ENCODE data around the gene PCDH11Y. TPM values are rescaled to one million over a fixed set of nuclear protein-coding genes. Genes with fewer than 3 reads are reported as not detected.
"Not testable (repeated sequence)": the region's sequence is repeated elsewhere in the genome, so short reads cannot be mapped to it uniquely, and the experiment has no call there.

PCDH11Y gene
- polyA plus RNA-seq, 1 of the 3 experiments (the other 2 are of a cell fraction): not detected

DNA sequence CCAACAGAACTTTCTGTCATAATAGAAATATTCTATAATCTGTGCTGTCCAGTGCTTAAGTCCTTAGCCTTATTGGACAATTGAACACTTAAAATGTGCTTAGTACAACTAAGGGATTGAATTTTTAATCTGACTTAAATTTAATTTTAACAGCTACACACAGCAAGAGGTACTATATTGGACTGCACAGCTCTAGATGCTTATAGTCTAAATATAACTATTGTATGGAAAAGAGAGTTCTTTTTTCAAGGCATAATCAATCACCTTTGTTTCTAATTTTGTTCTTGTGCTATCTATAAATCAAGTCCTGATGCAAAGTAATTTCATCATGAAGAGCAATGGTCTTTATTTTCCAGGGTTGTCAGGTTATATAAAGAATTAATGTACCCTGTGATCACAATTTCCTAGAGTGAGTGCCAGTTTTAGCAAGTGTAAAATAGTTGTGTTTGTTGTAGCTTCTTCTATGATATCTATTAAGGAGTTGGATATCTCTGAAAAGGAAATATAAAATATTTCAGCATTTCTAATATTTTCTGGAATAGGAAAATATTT lies 39.0 kb downstream of the PCDH11Y start:
- POLR2A ChIA-PET; H2AFZ ChIP-seq (ENCODE audit: low read depth); H3K27me3 ChIP-seq (ENCODE audit: insufficient read depth); H3F3A ChIP-seq (replicated peaks; ENCODE audit: insufficient read depth); H3K9ac ChIP-seq; H3K27ac ChIP-seq (ENCODE audit: low read depth in 2 of 2, low read length in 1 of 2); DNase-seq; CTCF ChIA-PET; H3K9me3 ChIP-seq; H3K4me3 ChIP-seq (ENCODE audit: low read depth in 2 of 2, low read length in 1 of 2); H3K4me2 ChIP-seq; H3K9me2 ChIP-seq; H4K20me1 ChIP-seq (ENCODE audit: insufficient read depth); H3K79me2 ChIP-seq (ENCODE audit: insufficient read depth); H3K36me3 ChIP-seq (replicated peaks in 1 of 2; ENCODE audit: control insufficient read depth in 1 of 2, insufficient read depth in 2 of 2, low read length in 1 of 2); H3K4me1 ChIP-seq (ENCODE audit: control insufficient read depth in 1 of 2, insufficient read depth in 2 of 2, low read depth in 1 of 2, low read length in 1 of 2): not testable (repeated sequence)

DNA sequence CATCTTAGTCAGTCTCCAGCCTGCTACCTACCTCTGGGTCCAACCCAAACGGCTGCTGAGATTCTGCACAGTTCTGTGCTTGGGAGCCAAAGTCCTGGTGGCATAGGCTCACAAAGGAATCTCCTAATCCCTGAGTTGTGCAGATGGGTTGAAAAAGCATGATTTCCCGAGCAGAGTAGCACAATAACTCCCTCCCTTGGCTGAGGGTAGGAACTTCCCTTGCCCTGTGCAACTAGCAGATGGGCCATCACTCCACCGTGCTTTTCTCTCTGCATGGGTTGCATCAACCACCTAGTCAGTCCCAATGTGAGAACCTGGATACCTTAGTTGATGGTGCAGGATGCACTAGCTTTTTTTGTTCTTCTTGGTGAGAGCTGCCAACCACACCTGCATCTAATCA lies 82.9 kb downstream of the PCDH11Y start:
- H3K36me3 ChIP-seq (replicated peaks in 1 of 2; ENCODE audit: control insufficient read depth in 1 of 2, insufficient read depth in 2 of 2, low read length in 1 of 2); H3K4me2 ChIP-seq; H3K9me2 ChIP-seq; H3K9ac ChIP-seq; H3K79me2 ChIP-seq (ENCODE audit: insufficient read depth); CTCF ChIA-PET; H3K27ac ChIP-seq (ENCODE audit: low read depth in 2 of 2, low read length in 1 of 2); POLR2A ChIA-PET; H3K9me3 ChIP-seq; H3K4me1 ChIP-seq (ENCODE audit: control insufficient read depth in 1 of 2, insufficient read depth in 2 of 2, low read depth in 1 of 2, low read length in 1 of 2); H3K27me3 ChIP-seq (ENCODE audit: insufficient read depth); H3K4me3 ChIP-seq (ENCODE audit: low read depth in 2 of 2, low read length in 1 of 2); H2AFZ ChIP-seq (ENCODE audit: low read depth); DNase-seq; H4K20me1 ChIP-seq (ENCODE audit: insufficient read depth); H3F3A ChIP-seq (replicated peaks; ENCODE audit: insufficient read depth): not testable (repeated sequence)
- WGBS (ENCODE audit: low lambda C conversion rate): no CpG with 5 or more reads among the region's 3 CpGs

DNA sequence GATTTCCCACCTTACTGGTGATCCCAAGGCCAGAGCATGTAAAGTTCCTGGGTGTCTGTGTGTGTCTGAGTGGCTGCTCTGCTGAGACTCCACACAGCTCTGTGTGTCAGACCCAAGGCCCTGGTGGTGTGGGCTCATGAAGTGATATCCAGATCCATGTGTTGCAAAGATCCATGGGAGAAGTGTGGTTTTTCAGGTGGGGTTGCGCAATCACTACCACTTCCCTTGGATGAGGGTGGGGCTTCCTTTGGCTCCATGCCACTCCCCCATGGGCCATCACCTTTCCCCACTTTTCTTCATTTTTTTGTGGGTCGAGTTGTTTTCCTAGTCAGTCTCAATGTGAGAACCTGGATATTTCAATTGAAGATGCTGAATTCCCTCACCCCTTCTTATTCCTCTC lies 182.9 kb downstream of the PCDH11Y start:
- DNase-seq; H3K36me3 ChIP-seq (replicated peaks in 1 of 2; ENCODE audit: control insufficient read depth in 1 of 2, insufficient read depth in 2 of 2, low read length in 1 of 2); H3K9me3 ChIP-seq; H3K4me2 ChIP-seq; H3K27ac ChIP-seq (ENCODE audit: low read depth in 2 of 2, low read length in 1 of 2); H3K79me2 ChIP-seq (ENCODE audit: insufficient read depth); H2AFZ ChIP-seq (ENCODE audit: low read depth); H3K9ac ChIP-seq; H3K4me3 ChIP-seq (ENCODE audit: low read depth in 2 of 2, low read length in 1 of 2); H3F3A ChIP-seq (replicated peaks; ENCODE audit: insufficient read depth); H3K27me3 ChIP-seq (ENCODE audit: insufficient read depth); H3K4me1 ChIP-seq (ENCODE audit: control insufficient read depth in 1 of 2, insufficient read depth in 2 of 2, low read depth in 1 of 2, low read length in 1 of 2); CTCF ChIA-PET; POLR2A ChIA-PET; H4K20me1 ChIP-seq (ENCODE audit: insufficient read depth); H3K9me2 ChIP-seq: not testable (repeated sequence)
- no CpG with 5 or more reads among the region's 2 CpGs for WGBS (ENCODE audit: low lambda C conversion rate)

DNA sequence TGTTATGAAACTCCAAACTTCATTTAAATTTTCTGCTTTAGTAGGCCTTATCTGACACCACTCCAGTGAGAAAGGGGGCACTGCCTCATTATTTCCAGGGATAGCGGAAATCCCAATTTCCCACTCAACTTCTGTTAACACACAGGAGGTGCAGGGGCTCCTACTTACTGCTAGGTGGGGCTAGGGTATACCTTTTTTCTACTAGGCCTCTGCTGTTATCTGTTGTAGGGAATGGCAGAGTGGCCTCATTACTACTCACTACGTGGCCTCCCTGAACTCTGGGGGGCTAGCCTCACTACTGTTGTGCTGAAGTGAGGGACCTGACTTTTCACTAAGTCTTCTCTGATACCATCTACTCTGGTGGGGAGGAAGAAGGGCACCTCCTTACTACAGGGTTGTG lies 215.0 kb downstream of the PCDH11Y start:
- H2AFZ ChIP-seq (ENCODE audit: low read depth); H3K4me3 ChIP-seq (ENCODE audit: low read depth in 2 of 2, low read length in 1 of 2); POLR2A ChIA-PET; H3K4me1 ChIP-seq (ENCODE audit: control insufficient read depth in 1 of 2, insufficient read depth in 2 of 2, low read depth in 1 of 2, low read length in 1 of 2); H3K9me2 ChIP-seq; H3K27ac ChIP-seq (ENCODE audit: low read depth in 2 of 2, low read length in 1 of 2); H3K27me3 ChIP-seq (ENCODE audit: insufficient read depth); H3F3A ChIP-seq (replicated peaks; ENCODE audit: insufficient read depth); H3K79me2 ChIP-seq (ENCODE audit: insufficient read depth); CTCF ChIA-PET; H3K9me3 ChIP-seq; H3K4me2 ChIP-seq; DNase-seq; H4K20me1 ChIP-seq (ENCODE audit: insufficient read depth); H3K9ac ChIP-seq; H3K36me3 ChIP-seq (replicated peaks in 1 of 2; ENCODE audit: control insufficient read depth in 1 of 2, insufficient read depth in 2 of 2, low read length in 1 of 2): not testable (repeated sequence)
- no CpG with 5 or more reads among the region's 2 CpGs for WGBS (ENCODE audit: low lambda C conversion rate)

- H3K79me2 ChIP-seq (ENCODE audit: insufficient read depth); H3K9me2 ChIP-seq; CTCF ChIA-PET; H3F3A ChIP-seq (replicated peaks; ENCODE audit: insufficient read depth); H3K4me2 ChIP-seq; POLR2A ChIA-PET; H2AFZ ChIP-seq (ENCODE audit: low read depth); DNase-seq; H3K36me3 ChIP-seq (replicated peaks in 1 of 2; ENCODE audit: control insufficient read depth in 1 of 2, insufficient read depth in 2 of 2, low read length in 1 of 2); H3K4me3 ChIP-seq (ENCODE audit: low read depth in 2 of 2, low read length in 1 of 2); H4K20me1 ChIP-seq (ENCODE audit: insufficient read depth); H3K27ac ChIP-seq (ENCODE audit: low read depth in 2 of 2, low read length in 1 of 2); H3K9ac ChIP-seq; H3K9me3 ChIP-seq; H3K4me1 ChIP-seq (ENCODE audit: control insufficient read depth in 1 of 2, insufficient read depth in 2 of 2, low read depth in 1 of 2, low read length in 1 of 2); H3K27me3 ChIP-seq (ENCODE audit: insufficient read depth): not testable (repeated sequence)
- WGBS (ENCODE audit: low lambda C conversion rate): no CpG with 5 or more reads among the region's 7 CpGs
Observed at GRCh38 chrY:5324931-5325330, 324.8 kb downstream of the PCDH11Y start.

GRCh38 chrY:5342220-5342619 lies 342.1 kb downstream of the PCDH11Y start:
- no CpG with 5 or more reads among the region's 3 CpGs for WGBS (ENCODE audit: low lambda C conversion rate)
- H3K9me3 ChIP-seq; H4K20me1 ChIP-seq (ENCODE audit: insufficient read depth); DNase-seq; H3K9ac ChIP-seq; POLR2A ChIA-PET; H3K79me2 ChIP-seq (ENCODE audit: insufficient read depth); H3K27ac ChIP-seq (ENCODE audit: low read depth in 2 of 2, low read length in 1 of 2); H2AFZ ChIP-seq (ENCODE audit: low read depth); H3K4me1 ChIP-seq (ENCODE audit: control insufficient read depth in 1 of 2, insufficient read depth in 2 of 2, low read depth in 1 of 2, low read length in 1 of 2); H3F3A ChIP-seq (replicated peaks; ENCODE audit: insufficient read depth); H3K4me2 ChIP-seq; H3K4me3 ChIP-seq (ENCODE audit: low read depth in 2 of 2, low read length in 1 of 2); CTCF ChIA-PET; H3K36me3 ChIP-seq (replicated peaks in 1 of 2; ENCODE audit: control insufficient read depth in 1 of 2, insufficient read depth in 2 of 2, low read length in 1 of 2); H3K9me2 ChIP-seq; H3K27me3 ChIP-seq (ENCODE audit: insufficient read depth): not testable (repeated sequence)

GRCh38 chrY:5543705-5544104 lies 543.6 kb downstream of the PCDH11Y start:
- H3K36me3 ChIP-seq (replicated peaks in 1 of 2; ENCODE audit: control insufficient read depth in 1 of 2, insufficient read depth in 2 of 2, low read length in 1 of 2); H3K27me3 ChIP-seq (ENCODE audit: insufficient read depth); H3K9me3 ChIP-seq; H2AFZ ChIP-seq (ENCODE audit: low read depth); H3F3A ChIP-seq (replicated peaks; ENCODE audit: insufficient read depth); H3K4me2 ChIP-seq; H3K9me2 ChIP-seq; H3K9ac ChIP-seq; CTCF ChIA-PET; DNase-seq; H3K4me3 ChIP-seq (ENCODE audit: low read depth in 2 of 2, low read length in 1 of 2); H3K4me1 ChIP-seq (ENCODE audit: control insufficient read depth in 1 of 2, insufficient read depth in 2 of 2, low read depth in 1 of 2, low read length in 1 of 2); H3K79me2 ChIP-seq (ENCODE audit: insufficient read depth); POLR2A ChIA-PET; H4K20me1 ChIP-seq (ENCODE audit: insufficient read depth); H3K27ac ChIP-seq (ENCODE audit: low read depth in 2 of 2, low read length in 1 of 2): not testable (repeated sequence)
